Spleen (tissue), 7 donors: ENCODE data around the gene CEP72.
"Not testable (repeated sequence)": the region's sequence is repeated elsewhere in the genome, so short reads cannot be mapped to it uniquely, and the experiment has no call there.

ENCODE experiments used
- CTCF ChIP-seq, 11 experiments: fragments of 200-600 bp in 7 of 11; fragments of 450-650 bp in 4 of 11; sonication (generic) in 4 of 11; IDR thresholded peaks in 8 of 11; conservative IDR thresholded peaks in 3 of 11; 1 replicate in 7 of 11; 2 replicates in 4 of 11; pipeline versions ENCODE4 v1.4.0 to v1.8.0; 2016 to 2021; ENCODE audit warnings: antibody characterized with exemption in 11 of 11, inconsistent platforms in 4 of 11, mild to moderate bottlenecking in 1 of 11
- POLR2A ChIP-seq, 3 donors: fragments of 450-650 bp; IDR thresholded peaks; one replicate each; pipeline ENCODE4 v1.5.1; 2017; ENCODE audit warnings: antibody characterized with exemption in 3 of 3, mild to moderate bottlenecking in 1 of 3
- donor health status: DM: no; HTN: no; CAD: no; lungs with moderate emphysema.
- donor health status: DM: no; HTN: no; CAD: no.
- donor health status: DM: no; HTN: no; CAD: no.

- not testable (repeated sequence) for TF ChIP-seq POLR2A (IDR thresholded peaks at IDR 0.05); CTCF (IDR thresholded peaks at IDR 0.05 in 8 of 11, conservative IDR thresholded peaks at IDR 0.05 in 3 of 11)
These were observed 83.3 kb downstream of the CEP72 start for GRCh38 chr5:695475-695874.
